Ovary (tissue), 3 donors: ENCODE results near the gene HSDL2.

ENCODE experiments used
- POLR2A ChIP-seq: fragments of 450-650 bp; IDR thresholded peaks from one replicate; pipeline ENCODE4 v1.6.1; 2017; ENCODE audit warnings: antibody characterized with exemption, mild to moderate bottlenecking, moderate library complexity
- TF ChIP-seq, protein P1 (sequence below), 3 donors: fragments of 450-650 bp in 2 of 3; fragments of 200-600 bp in 1 of 3; IDR thresholded peaks; one replicate each; pipeline versions ENCODE4 v1.5.1 to v1.8.0; 2016 to 2022; ENCODE audit warnings: antibody characterized with exemption in 3 of 3, mild to moderate bottlenecking in 1 of 3
- donor health status: DM: no; HTN: no; CAD: no.

DNA sequence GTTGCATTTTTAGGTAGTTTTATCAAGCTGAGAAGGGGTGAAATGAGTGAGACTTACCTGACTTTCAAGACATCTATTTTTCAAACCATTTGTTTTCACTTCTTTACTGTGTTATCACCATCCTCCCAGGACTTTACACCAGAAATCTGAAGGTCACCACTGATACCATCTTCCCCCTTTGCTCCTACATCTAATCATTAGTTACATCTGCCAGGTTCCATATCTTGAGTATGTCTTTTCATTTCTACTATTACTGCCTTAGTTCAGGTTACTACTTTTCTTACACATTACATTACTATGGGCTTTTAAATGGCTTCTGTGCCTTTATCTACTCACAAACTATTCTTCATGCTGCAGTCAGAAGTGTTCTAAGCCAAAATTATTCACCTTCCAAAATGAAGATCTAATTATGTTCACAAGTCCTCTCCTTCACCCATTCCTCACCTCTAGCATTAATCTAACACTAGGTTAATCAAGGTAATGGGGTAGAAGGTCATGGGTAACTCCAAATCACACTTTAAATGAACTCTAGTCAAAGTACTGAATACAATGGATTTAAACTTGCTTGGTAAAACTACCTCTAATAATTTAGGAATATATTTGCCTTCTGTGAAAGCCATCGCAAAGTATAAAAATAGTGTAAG lies 2.1 kb upstream of the HSDL2 start:
- TF ChIP-seq, protein P1, sequence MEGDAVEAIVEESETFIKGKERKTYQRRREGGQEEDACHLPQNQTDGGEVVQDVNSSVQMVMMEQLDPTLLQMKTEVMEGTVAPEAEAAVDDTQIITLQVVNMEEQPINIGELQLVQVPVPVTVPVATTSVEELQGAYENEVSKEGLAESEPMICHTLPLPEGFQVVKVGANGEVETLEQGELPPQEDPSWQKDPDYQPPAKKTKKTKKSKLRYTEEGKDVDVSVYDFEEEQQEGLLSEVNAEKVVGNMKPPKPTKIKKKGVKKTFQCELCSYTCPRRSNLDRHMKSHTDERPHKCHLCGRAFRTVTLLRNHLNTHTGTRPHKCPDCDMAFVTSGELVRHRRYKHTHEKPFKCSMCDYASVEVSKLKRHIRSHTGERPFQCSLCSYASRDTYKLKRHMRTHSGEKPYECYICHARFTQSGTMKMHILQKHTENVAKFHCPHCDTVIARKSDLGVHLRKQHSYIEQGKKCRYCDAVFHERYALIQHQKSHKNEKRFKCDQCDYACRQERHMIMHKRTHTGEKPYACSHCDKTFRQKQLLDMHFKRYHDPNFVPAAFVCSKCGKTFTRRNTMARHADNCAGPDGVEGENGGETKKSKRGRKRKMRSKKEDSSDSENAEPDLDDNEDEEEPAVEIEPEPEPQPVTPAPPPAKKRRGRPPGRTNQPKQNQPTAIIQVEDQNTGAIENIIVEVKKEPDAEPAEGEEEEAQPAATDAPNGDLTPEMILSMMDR (IDR thresholded peaks at IDR 0.05) = no peak
- no peak for TF ChIP-seq POLR2A
